Stimulated activated CD8-positive, alpha-beta memory T cell treated with anti-CD3 and anti-CD28 coated beads, Interleukin-7, amount 100 ng/mL, for 4 hours (primary cell): ENCODE data around the gene CDH13.

Experiments used
- DNase-seq, 2 donors: peaks; one replicate each; pipeline ENCODE4 v3.0.0-alpha.2; 2020; ENCODE audit warnings: low read depth in 2 of 2

The CDH13 gene

DNA sequence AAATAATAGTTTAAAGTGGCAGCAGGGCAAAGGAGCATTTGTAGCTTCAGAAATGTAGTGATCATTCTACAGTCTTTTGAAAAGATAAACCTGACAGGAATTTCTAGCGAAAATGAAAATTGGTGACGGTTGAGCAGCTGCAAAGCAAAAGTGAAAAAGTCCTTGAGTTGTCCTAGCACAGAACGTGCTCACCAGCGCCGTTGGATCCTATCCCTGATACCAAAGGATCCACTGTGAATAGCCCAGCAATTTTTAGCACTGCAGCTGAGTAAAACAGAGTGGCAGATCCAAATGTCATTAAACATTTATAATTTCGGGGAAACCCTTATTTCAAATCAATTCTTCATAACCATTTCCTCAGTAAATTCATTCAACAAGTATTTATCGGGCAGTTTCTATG, 727.2 kb downstream of the CDH13 start:
- no peak for DNase-seq

DNA sequence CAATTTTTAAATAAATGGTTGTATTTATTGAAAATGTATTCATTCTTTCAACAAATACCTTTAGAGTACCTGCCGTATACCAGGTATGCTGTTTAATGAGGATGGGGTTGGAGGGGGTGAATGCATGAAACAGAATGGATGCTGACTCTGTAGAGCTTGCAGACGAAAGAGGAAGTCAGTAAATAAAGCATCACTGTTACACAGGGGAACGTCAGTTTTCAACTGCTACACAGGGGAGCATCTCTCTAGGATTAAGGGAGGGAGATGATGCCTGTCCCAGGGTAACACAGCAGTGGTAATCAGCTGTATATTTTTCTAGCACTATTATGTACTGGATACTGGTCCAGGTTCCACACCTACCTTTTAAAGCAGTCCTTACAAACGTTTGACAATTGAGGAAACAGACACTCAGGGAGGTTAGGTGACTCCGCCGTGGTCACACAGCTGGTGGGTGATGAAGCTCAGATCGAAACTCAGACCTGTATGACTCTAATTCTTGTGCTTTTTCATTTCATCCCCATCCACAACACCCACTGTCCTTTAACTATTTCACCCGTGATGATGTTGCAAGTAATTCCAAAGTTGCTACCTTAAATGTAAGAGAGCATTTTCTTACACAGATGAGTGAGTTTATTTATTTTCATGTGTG, 728.9 kb downstream of the CDH13 start:
- no peak for DNase-seq

DNA sequence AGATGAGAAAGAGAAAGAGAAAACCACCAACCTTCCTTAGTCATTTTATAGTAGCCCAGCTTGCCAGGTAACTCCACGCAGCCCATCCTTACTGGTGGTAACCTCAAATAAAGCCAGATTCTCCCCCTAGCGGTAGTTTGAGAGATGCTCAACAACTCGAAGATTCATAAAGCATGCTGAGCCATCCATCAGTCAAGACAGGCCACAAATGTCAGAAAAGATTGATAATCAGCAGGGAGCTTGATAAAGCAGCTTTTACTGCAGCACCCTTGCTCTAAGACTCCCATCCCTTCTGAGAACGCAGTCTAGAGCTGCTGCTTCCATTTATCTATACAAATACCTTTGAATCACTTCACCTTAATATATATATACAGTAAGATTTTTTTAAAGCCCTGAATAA, 729.5 kb downstream of the CDH13 start:
- DNase-seq: no peak

DNA sequence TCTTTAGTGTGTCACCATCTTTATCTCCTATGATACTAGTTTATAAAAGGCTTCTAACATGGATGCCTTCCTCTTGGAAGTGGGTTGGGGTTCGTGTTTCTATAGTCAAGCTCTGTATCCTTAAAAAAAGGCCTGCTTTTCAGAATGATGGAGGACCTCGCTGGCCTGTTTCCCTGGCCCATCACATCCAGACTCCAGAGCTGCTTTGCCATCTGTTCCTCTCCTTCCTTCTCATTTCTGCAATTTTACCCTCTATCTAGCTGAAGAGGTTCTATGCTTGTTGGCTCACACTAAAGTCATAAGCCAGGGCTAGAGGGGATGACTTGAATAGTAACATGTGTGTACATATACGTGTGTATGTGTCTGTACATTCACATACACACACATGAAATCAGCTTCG, 730.2 kb downstream of the CDH13 start:
- no peak for DNase-seq

DNA sequence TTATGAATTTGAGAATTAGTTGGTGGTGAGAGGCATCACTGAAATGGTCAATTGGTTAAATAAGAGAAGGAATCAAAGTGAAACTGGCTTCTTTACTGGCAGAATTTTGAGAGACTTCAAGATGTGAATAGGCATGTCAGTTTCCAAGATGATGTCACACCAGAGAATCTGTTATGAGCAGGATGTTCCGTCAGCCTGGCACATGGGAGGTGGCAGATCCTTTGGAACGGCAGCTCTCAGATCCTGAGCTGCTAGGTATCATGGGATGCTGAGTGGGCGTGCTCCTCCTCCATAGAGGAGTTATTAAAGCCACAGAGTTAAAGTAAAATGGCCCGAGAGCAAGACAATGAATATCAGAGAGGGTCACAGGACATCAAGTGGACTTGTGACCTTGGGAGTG, 736.8 kb downstream of the CDH13 start:
- DNase-seq: no peak

DNA sequence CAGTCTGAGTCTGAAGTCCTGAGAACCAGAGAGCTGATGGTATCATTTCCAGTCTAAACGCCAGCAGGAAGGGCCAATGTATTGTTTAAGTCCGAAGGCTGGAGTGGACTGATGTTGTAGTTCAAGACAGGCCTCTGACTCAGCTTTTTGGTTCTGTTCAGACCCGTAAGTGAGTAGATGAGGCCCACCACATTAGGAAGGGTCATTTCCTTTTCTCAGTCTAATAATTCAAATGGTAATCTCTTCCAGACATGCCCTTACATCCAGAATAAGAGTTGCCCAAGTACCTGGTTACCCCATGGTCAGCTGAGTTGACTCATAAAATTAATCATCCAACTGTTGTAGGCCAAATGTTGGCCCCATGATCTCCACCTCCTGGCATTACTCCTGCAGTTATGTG, 738.4 kb downstream of the CDH13 start:
- no peak for DNase-seq

DNA sequence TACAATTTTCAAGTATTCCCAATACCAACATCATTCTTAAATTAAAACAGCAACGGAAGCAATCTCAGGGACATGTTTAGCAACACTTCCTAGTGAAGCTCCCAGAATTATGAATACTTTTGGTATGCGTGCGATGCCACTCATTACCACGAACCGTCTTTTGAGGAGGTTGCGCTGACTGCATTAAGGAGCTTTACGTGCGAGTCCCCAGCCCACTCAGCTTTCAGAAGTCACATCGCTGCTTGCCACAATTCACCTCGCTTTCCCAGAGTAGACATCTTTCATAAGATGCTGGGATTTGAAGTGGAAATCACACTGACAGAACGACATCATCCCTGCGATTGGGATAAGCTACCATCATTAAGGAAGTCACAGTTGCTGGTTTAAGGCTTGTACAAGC, 739.5 kb downstream of the CDH13 start:
- DNase-seq: no peak

DNA sequence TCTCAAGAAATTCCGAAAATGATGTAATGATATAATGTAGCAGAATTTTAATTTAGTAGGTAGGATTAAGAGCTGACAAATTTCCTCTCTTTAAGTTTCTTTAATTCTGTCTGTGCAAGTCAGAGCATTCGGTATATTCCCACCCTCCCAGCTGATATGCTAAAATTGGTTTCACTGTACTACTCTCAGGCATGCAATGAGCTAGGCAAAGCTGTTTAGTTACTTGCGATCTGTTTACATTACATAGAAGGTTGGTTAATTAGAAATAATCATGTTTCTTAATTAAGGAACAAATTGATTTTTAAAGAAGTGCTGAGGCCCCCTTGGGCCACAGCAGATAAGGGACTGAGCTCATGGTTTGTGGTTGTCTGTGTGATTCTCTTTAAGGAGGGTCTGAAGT, 748.2 kb downstream of the CDH13 start:
- DNase-seq: no peak

DNA sequence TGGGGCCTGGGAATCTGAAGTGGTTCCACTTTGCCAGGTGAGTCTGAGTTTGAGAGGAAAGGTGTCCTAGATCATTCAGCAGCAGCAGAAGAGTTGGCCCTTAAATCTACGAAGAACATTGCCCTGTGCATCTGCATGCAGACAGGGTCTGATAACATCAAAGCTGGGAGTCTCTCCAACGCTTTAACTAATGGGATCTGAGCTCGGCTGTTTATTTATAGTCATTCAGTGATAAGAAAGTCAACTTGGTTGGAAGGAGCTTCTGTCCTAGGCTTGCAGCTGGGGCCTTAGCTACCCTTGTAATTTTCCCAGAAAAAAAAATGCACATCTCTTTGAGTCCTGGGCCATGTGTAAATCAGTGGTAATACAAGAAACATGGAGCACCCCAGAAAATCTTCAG, 763.0 kb downstream of the CDH13 start:
- DNase-seq: no peak

DNA sequence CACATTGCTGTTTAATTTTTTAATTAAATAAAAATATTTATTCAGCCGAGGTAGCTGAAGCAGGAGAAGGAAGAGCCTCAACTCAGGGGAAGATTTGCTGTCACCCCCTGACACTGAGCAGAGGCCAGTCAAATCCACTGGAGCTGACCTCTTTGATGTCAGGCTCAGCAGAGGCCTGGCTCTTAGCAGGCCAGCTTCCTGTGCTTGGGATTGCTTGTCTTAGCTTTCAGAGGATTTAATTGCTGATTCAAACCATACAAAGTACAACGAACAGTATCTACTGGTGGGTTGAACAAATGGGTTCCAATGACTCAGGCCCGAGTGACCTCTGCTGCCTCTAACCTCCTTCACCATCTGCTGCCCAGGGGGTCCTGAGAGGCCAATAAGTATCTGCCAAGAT, 764.0 kb downstream of the CDH13 start:
- no peak for DNase-seq

DNA sequence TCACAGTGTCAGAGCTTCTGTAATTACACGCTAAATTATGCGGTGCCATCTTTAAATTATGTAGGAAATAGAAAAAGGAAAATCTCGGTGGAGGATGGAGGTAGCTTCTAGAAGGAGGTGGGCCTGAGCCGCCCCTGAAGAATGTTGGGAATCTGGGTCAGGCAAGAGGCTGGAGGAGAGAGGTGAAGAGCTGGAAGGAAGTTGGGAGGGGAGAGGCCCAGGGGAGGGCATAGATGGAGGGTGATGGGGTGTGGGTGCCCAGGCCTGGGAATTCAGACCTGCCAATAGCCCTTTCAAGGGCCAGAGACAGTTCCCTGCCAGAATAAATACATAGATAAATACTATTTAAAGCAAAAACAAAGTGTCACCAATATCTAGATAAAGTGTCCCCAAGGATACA, 766.0 kb downstream of the CDH13 start:
- DNase-seq: no peak

DNA sequence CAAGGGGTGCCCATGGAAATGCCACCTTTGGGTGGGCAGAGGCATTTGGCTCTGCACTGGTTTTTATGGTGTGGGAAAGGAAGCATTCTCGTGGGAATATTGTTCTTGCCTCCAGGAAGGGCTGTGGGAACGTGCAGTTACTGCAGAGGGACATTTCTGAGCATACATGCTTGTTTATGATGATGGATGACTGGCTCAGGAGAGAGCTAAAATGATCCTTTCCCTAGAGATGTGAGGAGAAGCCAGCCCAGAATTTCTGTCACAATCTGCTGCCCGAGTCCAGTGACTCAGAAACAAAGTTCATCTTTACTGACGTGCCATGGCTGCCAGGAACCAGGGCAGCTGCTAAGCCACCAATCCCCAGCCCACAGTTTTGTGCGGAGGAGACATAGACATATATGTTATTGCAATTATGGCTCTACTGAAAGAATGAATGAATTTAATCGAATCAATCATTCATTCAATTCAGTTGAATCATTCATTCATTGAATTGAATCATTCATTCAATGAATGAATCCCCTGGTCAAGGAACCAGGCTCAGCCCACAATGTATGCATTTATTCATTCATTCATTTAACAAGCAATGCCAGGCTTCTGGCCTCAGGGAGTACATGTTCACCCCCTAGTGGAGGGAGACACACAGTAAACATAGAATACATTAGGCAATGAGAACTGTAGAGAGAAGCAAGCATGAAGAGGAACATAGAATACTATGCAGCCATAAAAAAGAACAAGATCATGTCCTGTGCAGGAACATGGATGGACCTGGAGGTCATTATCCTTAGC, 766.6 kb downstream of the CDH13 start:
- no peak for DNase-seq

DNA sequence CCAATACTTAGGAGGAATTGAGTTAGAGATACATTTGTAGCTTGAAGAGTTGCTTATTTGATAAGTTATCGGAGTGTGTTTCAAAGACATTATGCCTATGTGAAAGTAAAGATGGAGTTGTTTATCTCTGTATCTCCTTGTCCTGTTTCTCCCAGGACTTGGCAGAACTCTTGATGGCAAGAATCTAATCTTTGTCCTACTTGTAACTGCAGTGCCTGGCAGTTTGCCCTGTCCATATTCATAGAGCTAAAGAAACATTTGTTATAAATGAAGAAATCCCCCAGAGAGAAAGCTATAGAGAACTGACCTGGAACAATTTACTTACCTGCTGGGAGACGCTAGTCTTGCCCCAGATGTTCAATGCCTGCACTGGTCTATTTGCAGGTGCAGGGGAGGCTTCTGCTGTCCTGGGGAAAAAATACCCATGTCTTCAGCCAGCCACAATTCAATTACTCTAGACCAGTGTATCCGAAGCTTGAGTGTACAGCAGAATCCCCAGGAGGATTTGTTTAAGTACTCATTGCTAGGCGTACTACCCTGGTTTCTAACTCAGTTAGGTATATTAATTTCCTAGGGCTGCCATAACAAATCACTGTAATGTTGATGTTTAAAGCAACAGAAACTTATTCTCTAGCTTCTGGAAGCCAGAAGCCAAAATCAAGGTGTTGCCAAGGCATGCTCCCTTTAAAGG, 771.0 kb downstream of the CDH13 start:
- DNase-seq: no peak

DNA sequence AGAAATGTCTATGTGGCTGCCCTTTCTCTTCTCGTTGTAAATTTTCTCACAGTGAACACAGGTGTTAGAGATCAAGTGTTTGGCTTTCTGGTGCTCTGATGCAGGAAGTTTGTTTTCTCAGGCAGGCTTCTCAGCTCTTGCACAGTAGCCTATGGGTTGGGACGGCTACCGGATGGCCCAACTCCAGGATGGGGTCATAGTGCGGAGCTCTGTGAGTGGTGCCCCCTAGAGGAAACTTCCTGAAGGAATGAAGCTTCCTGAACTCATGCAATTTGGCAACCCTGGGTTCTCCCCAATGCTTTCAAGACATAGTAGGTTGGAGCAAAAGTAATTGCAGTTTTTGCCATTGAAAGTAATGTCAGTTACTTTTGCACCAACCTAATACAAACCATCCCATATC, 773.5 kb downstream of the CDH13 start:
- no peak for DNase-seq

DNA sequence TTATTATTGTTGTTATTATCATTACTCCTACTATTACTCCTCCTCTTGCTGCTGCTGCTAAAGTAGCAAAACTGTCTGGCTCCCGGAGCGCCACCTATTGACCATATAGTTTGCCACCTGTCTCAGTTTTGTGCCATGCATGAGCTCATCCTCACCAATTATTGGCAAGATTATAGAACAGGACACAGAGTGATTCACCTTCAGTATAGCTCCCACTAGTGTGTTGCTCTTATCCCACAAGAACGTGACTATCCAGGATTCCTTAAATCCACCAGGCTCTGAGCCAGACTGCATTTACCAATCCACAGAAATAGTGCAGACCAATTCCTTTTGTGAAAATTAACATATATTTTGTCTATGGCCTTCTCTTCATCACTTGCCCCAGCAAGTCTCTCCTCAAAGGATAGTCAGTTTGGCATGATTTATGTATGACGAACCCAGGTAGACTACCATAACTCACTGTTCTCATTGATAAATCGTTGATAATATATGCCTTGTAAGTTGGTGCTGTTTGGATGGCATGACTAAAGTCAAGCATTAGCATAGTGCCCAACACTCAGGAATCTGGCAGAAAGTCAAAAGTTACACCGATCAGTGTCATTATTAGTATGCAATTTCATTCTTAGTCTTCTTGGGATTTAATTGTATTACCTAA, 775.5 kb downstream of the CDH13 start:
- DNase-seq: no peak

DNA sequence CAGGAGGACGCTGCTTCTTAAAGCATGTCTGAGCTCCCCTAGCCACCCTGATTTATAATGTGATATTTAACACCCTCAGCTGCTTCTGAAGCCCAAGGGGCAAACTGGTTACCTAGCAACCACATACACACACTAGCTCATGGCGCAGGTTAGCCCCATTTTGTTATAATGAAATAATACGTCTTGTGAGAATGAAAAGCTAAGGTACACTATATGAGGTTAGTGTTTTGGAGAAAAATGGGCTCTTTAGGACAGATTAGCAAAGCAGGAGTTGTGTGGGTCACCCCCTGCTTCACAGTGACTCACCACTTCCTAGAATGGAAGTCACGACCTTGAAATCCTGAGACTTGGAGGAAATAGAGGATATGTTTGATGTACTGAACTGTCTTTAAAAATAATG, 776.2 kb downstream of the CDH13 start:
- no peak for DNase-seq

DNA sequence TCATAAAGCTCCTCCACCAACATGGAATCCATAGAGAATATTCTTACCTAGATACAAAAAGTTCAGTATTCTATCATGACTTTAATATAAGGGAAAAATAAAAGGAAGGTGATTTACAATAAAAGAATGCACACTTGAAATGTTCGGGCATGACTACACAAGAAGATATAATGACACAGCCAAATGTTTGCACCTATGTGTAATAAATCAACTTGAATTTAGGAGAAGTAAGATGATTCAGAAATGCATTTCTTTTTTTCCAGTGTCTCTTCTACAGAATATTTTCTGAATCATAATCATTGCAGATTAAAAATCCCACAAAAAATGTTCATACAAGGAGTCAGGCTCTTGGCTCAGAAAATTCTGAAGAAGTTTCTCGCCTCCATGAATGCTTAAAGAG, 777.0 kb downstream of the CDH13 start:
- DNase-seq: no peak

DNA sequence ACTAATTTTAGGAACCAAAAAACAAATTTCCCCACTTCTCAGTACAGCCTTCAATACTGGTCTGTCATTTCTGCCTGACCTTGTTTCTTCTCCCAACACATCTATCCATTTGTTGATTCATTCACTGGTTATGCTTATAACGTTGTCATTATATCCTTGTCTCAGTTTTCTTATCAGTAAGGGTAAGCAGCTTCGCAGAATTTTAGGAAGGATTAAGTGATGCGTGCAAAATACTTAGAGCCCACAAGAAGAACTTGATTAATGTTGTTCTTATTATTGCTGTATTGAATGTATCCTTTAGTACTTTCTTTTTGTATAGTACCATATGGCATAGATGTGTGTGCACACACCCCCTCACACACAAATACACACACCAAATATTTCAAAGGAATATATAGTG, 777.5 kb downstream of the CDH13 start:
- no peak for DNase-seq

DNA sequence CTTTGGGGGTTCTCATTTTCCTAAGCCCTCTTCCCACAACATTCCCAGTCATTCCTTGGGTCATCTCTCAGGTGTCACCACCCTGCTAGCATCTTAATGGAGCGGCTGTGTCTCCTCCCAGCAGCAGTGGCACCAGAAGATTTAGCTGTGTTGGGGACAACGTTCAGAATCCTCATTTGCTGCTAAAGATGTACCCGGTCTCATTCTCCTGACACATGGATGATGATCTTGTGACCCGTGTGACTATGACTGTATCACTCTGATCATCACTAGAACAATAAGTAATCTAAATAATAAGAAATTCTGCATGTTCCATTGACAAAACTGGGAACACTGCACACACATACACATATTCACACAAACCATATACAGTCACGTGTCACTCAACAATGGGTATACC, 781.2 kb downstream of the CDH13 start:
- no peak for DNase-seq

DNA sequence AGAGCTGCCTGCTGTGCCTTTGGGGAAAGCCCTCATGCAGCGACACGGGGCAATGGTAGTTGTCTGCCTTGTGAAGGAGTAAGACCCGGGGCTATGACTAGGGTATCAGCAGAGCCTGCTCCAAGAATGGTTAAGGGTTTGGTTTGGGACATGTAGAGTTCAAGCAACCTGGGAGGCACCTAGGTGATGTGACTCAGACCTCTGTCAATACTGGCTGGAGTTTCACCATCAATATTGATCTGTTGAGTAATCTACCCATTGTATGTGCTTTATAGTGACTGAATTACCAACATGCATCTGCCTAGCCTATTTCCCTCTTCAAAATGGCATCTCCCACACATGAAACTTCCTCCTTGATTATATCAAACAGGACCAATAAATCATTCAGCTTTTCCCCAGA, 782.6 kb downstream of the CDH13 start:
- no peak for DNase-seq

DNA sequence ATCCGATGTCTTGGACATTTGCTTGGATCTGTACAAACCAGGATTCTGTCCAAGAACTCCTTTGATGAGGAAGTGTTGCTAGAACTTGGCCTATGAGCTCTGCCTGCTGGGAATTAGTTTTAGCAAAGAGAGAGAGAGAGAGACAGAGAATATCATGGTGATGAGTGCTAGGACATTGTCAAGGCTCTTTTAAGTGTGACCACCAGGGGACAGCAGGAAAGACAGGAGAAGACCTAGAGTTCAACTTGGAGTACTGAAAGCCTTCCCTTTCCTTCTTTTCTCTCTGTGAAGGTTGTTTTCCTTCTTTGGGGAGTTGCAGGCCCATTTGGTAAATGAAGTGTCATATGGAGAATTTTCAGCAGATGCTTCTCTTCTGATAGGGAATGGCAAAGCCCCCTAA, 791.8 kb downstream of the CDH13 start:
- no peak for DNase-seq

DNA sequence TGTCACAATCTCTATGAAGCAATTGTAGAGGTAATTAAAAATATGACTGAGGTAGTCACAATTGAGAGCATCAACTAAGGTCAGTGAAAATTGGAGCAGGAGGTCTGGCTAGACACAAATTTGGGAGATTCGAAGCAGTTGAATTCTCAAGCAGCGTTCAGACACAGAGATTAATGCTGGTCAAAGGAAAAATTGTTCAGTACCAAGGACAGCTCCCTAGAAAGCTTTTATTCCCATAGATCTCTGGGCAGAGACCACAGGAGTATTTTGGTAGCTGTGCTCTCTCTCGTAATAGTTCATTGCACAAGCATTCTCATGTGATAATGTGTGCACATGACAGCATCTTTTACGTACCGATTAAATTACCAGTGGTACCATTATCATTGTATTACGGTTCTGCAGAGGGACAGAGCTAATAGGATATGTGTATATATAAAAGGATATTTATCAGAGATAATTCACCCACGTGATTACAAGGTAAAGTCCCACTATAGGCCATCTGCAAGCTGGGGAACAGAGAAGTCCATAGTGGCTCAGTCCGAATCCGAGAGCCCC, 793.5 kb downstream of the CDH13 start:
- DNase-seq: no peak
